ENCODE data around the gene ZMYND15. TPM values are rescaled to one million over a fixed set of nuclear protein-coding genes. Genes with fewer than 3 reads are reported as not detected.
"Not testable (repeated sequence)": the region's sequence is repeated elsewhere in the genome, so short reads cannot be mapped to it uniquely, and the experiment has no call there.

ZMYND15 gene
- 0.09 TPM in 1 of 2 replicates, not detected in the other for polyA plus RNA-seq (2014; cell fraction: cytosol; rRNA removed)
- not detected in 2 replicates for polyA plus RNA-seq (2014; cell fraction: nucleus; rRNA removed)

GRCh38 chr17:4739122-4740024, at the start of gene ZMYND15, which contains the start of gene CXCL16:
TSS of gene ZMYND15 (plus strand) at chr17:4739833. CDS start at chr17:4740549, 716 bp downstream.
TSS of gene CXCL16 (minus strand) at chr17:4739928. CDS start at chr17:4739339, 589 bp downstream.
- DNase-seq (ENCODE audit: low spot score) = no peak

- DNase-seq (ENCODE audit: low spot score) = not testable (repeated sequence)
Observed at GRCh38 chr17:4689872-4690271, 49.8 kb upstream of the ZMYND15 start.

GRCh38 chr17:4690745-4691144, 48.9 kb upstream of the ZMYND15 start:
- no peak for DNase-seq (ENCODE audit: low spot score)

GRCh38 chr17:4691686-4692085, 47.9 kb upstream of the ZMYND15 start:
- no peak for DNase-seq (ENCODE audit: low spot score)

DNA sequence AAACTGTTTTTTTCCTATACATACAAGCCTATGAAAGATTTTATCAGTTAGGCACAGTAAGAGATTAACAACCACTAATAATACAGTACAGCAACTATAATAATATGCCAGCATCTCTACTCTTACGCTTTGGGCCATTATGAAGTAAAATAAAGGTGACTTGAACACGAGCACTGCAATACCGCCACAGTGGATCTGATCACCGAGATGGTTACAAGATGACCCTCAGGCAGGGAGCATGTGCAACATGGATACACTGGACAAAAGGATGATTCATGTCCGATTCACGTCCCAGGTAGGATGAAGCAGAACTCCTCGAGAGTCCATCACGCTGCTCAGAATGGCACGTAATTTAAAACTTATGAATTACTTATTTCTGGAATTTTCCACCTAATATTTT, 46.2 kb upstream of the ZMYND15 start:
- DNase-seq (ENCODE audit: low spot score) = no peak

GRCh38 chr17:4696437-4696805, 43.2 kb upstream of the ZMYND15 start:
- DNase-seq (ENCODE audit: low spot score) = no peak

- DNase-seq (ENCODE audit: low spot score) = not testable (repeated sequence)
Observed at GRCh38 chr17:4699401-4700056, 40.1 kb upstream of the ZMYND15 start.

DNA sequence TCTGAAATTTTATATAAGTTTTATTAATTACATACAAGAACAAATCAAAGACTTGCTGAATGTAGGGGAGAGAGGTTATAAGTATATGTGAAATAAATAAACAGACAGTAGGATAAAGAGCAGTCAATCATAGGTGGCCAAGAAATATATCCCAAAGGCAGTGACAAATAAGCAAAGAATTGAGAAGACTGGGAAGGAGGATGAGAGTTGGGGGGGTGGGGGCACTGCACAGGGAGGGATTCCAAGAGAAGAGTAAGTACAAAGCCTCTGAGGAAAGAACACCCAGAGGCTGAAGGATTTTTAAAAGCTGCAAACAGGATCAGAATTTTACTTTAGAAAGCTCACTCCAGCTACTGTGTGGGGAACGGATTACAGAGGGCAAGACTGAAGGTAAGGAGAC, 38.5 kb upstream of the ZMYND15 start:
- DNase-seq (ENCODE audit: low spot score) = no peak

- DNase-seq (ENCODE audit: low spot score) = no peak
Observed at GRCh38 chr17:4703330-4703691, 36.3 kb upstream of the ZMYND15 start.

DNA sequence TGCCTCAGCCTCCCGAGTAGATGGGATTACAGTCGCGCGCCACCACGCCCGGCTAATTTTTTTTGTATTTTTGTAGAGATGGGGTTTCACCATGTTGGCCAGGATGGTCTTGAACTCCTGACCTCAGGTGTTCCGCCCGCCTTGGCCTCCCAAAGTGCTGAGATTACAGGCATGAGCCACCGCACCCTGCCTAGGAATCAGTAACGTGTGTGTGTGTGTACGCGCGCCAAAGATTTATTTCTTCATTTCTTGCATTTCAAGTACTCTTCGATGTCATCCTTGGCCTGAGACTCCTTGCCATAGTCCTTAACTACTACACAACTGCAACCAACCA, 35.1 kb upstream of the ZMYND15 start:
- not testable (repeated sequence) for DNase-seq (ENCODE audit: low spot score)

DNA sequence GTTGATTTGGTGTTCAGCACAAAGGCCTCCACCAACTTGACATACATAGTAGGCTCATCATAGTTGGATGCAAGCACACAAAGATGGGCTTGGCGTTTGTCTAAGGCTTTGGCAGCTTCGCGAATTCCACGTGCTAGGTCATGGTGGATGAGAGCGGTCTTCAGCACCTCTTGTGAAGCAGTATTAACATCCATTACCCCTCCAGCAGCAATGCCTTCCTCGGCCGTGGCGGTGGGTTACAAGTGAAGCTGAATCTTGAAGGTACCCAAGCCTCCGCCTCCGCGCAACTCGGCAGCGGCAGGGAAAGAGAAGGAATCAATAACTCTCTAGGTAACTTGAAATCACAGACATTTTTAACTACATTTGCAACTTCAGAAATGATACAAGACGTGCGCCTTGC, 34.6 kb upstream of the ZMYND15 start:
- DNase-seq (ENCODE audit: low spot score) = no peak

GRCh38 chr17:4706121-4706520, 33.5 kb upstream of the ZMYND15 start:
- no peak for DNase-seq (ENCODE audit: low spot score)

DNA sequence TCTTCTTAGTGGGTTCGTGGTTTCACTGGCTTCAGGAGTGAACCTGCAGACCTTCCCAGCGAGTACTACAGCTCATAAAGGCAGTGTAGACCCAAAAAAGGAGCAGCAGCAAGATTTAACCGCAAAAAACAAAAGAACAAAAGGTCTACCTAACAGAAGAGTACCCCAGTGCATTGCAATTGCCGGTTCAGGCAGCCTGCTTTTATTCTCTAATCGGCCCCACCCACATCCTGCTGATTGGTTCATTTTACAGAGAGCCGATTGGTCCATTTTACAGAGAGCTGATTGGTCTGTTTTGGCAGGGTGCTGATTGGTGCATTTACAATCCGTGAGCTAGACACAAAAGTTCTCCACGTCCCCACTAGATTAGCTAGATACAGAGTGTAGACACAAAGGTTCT, 31.2 kb upstream of the ZMYND15 start:
- peak; percentile 76 for DNase-seq (ENCODE audit: low spot score)

DNA sequence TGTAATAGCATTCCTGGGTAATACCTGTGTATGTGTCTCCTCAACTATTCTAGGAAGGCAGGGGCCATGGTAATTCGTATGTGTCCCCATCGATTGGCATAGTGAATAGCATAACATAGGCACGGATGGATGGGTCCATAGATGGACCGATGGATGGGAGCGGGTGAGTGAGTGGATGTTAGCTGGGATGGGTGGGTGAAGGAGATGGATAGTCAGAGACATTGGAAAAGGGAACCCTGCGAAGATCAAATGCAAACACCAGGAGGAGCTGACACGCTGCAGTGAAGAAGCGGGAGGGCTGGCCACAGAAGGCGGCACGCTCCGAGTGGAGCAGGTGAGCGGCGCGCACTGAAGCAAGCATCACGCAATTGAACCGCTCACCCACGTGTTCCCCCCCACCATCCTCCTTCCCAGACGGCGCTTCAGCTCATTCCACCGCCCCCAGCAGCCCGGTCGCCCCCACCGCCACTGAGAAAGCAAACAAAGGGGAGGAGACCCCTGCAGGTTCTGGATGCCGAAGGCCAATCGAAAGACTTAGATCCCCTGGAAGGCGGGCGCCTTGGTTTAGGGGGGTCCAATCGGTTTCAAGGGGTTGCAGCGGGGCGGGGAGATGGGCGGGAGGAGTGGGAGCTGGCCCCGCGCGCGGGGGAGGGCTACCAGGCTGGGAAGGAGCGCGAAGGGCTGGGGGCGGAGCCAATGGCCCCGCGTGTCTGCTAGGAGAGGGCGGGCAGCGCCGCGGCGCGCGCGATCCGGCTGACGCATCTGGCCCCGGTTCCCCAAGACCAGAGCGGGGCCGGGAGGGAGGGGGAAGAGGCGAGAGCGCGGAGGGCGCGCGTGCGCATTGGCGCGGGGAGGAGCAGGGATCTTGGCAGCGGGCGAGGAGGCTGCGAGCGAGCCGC, 29.6 kb upstream of the ZMYND15 start, which contains the start of gene ARRB2:
Gene ARRB2, plus strand, starts transcription at position 839 of the 899 bp plus-strand sequence. CDS start 90 bp downstream, outside the sequence.
- DNase-seq (ENCODE audit: low spot score) = peak; percentile 100

DNA sequence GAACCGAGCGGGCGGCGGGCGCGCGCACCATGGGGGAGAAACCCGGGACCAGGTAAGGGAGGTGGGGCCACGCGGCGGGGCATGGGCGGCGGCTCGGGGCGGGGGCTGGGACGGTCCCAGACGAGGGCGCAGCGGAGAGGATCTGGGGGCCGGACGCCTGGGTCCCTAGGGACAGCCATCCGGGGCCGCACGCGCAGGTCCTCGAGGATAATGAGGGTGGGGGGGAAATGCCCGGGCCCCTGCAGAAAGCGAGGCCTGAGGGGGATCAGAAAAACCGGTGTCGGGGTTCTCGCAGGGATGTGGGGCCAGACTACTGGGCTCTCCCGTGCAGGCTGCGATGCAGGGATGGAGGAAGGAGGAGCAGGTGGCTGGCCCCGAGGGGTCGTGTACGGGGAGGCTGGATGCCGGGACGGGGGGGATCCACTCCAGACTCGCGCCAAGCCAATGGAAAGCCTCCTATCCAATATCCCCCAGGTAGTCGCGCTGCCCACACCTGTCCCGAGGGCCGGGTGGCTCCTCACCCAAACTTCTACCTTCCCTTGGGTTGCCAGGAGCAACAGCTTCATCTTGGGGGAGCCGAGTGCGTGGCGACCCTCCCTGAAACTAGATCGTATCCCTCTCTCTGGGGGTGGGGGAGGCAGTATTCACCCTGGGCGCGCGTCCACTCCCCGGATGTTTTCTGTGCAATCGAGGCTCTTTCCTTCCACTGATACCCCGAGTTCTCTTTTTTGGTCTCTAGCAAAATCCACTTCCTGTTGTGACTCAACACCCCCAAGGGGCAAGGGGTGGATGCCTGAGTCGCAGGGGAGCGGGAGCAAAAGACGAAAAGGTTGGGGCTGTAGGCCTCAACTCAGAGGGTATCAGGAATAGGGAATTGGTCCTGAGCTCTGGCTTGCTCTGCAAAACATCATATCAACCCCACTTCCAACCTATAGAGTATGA, 28.7 kb upstream of the ZMYND15 start:
- DNase-seq (ENCODE audit: low spot score) = no peak

DNA sequence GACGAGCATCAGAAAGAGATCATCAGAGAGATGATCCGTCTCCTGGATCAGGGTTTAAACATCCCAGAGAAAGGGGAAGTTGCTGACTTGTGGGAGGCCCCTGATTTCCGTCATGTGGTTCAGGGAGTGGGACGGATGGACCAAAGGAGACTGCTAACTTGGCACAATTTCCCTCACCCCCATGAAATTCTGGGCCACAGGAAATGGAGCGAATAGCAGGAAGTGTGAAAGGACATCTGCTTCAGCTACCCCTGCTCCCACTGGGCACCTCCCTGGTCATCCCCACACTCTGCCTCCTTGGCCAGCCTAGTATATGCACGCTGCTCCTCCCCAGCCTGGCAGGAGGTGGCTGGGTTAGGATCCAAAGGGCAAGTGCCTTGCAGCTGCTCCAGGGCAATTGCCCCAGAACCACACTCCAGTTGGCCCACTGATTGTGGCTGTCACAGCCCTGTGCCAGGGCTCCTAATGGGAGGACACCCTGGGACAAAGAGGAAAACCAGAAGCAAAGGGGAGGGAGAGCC, 27.9 kb upstream of the ZMYND15 start:
- no peak for DNase-seq (ENCODE audit: low spot score)

- no peak for DNase-seq (ENCODE audit: low spot score)
Observed at GRCh38 chr17:4712526-4712925, 27.1 kb upstream of the ZMYND15 start.

- DNase-seq (ENCODE audit: low spot score) = not testable (repeated sequence)
Observed at GRCh38 chr17:4714340-4715062, 25.1 kb upstream of the ZMYND15 start.

DNA sequence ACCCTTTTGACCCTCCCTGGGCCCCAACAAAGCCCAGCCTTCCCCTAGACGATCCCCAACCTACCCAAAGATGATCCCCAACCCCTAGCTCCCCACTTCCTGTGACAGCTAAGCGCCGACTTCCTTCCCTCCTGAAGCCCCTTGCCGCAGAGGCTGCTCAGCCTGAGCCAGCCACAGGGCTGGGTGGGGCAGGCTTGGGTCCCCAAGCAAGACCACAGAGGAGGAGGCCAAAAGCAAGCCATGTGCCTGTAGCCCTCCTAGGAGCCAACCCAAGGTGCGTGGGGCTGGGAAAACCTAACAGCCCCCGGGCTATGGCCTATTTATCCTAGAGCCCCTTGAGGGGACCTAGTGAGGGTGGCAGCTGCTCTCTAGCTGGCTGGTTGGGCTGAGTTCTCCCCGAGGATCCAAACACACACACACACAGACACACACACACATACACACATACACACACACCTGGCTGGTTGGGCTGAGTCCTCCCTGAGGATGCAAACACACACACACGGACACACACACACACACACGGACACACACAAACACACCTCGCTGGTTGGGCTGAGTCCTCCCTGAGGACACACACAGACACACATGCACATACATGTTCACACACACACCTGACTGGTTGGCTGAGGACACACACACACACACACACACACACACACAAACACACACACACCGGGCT, 24.4 kb upstream of the ZMYND15 start:
- no peak for DNase-seq (ENCODE audit: low spot score)
